Measurements from ENCODE around the gene B4GALT3.

DNA sequence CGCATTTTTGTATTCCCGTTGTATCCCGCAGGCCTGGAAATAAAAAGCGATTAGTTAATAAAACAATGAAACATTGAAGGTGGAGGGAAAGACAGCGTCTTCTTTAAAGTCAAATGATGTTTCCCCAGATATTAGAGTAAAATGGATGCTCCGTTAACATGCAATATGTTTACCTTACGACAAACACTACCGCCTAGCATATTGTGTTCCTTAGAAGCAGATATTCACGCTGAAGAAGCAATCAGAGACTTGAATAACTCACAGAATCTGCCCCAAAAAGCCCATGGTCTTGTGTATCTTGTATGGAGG is 583 bp upstream of the B4GALT3 start:
- TF ChIP-seq, protein P1, sequence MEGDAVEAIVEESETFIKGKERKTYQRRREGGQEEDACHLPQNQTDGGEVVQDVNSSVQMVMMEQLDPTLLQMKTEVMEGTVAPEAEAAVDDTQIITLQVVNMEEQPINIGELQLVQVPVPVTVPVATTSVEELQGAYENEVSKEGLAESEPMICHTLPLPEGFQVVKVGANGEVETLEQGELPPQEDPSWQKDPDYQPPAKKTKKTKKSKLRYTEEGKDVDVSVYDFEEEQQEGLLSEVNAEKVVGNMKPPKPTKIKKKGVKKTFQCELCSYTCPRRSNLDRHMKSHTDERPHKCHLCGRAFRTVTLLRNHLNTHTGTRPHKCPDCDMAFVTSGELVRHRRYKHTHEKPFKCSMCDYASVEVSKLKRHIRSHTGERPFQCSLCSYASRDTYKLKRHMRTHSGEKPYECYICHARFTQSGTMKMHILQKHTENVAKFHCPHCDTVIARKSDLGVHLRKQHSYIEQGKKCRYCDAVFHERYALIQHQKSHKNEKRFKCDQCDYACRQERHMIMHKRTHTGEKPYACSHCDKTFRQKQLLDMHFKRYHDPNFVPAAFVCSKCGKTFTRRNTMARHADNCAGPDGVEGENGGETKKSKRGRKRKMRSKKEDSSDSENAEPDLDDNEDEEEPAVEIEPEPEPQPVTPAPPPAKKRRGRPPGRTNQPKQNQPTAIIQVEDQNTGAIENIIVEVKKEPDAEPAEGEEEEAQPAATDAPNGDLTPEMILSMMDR (IDR thresholded peaks at IDR 0.05), result no peak
- TF ChIP-seq POLR2A (IDR thresholded peaks at IDR 0.05) (no peak), EP300 (IDR thresholded peaks at IDR 0.05) (no peak)
